Fibroblast of villous mesenchyme (primary cell): ENCODE results near the gene OIP5. TPM values are rescaled to one million over a fixed set of nuclear protein-coding genes. Genes with fewer than 3 reads are reported as not detected.
A peak's percentile ranks its signal among the peaks of the same experiment; 100 is the strongest.
"Not testable (repeated sequence)": the region's sequence is repeated elsewhere in the genome, so short reads cannot be mapped to it uniquely, and the experiment has no call there.

Experiments used
- DNase-seq: peaks from one replicate; pipeline ENCODE4 v3.0.0-alpha.2; 2010; ENCODE audit warnings: low read depth
- H3K4me3 ChIP-seq: 2 replicates; pipeline ENCODE4 v1.5.1; 2011; ENCODE audit warnings: low read depth, mild to moderate bottlenecking, low read length
- total RNA-seq: library from RNA; depleted of rRNA; stranded (reverse); fragments of >200 nt; gene quantifications from 2 replicates; pipeline ENCODE4 v1.2.3, GENCODE V29; 2012
- TF ChIP-seq, protein P1 (sequence below): IDR thresholded peaks from 2 replicates; pipeline ENCODE4 v1.5.1; 2012; ENCODE audit warnings: low read depth, mild to moderate bottlenecking, low read length; ENCODE audit not compliant: insufficient read depth

OIP5 gene
- total RNA-seq, 1 donor, result 8.6 TPM

DNA sequence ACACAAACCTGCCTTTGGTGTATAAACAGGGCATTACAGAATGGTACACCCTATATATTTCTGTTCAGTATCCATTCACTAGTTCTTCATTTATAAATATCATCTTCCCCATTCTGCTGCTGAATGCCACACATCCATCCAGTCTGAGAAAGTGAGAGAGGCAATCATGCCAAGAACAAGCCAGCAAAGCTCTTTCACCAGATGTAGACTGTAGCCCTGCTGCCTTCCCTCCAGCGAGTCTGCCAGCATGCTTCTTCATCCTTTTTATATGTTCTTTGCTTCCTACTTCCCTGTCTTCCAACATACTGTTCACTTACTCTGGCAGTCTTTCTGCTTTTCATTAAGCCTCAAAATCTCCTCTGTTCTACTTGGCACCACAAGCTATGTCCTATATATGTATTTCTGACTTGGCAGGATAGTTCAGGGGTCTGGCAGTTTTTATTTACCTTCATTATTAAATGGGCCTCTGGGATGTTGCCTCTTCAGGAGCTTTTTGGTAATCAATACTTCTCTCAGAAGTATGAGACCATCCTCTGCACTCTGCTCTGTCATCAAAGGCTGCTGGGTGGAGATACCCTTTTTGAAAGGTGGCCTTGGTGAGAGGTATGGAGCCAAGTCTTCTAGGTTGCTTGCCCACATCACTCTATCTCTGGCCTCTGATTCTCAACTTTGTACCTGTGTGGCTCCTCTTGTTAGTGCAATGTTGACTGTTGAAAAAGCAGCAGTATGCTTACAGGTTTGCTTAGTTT lies 52.7 kb downstream of the OIP5 start:
- no peak for DNase-seq
- no peak overlapping the region for H3K4me3 ChIP-seq
- TF ChIP-seq, protein P1, sequence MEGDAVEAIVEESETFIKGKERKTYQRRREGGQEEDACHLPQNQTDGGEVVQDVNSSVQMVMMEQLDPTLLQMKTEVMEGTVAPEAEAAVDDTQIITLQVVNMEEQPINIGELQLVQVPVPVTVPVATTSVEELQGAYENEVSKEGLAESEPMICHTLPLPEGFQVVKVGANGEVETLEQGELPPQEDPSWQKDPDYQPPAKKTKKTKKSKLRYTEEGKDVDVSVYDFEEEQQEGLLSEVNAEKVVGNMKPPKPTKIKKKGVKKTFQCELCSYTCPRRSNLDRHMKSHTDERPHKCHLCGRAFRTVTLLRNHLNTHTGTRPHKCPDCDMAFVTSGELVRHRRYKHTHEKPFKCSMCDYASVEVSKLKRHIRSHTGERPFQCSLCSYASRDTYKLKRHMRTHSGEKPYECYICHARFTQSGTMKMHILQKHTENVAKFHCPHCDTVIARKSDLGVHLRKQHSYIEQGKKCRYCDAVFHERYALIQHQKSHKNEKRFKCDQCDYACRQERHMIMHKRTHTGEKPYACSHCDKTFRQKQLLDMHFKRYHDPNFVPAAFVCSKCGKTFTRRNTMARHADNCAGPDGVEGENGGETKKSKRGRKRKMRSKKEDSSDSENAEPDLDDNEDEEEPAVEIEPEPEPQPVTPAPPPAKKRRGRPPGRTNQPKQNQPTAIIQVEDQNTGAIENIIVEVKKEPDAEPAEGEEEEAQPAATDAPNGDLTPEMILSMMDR, result no peak

DNA sequence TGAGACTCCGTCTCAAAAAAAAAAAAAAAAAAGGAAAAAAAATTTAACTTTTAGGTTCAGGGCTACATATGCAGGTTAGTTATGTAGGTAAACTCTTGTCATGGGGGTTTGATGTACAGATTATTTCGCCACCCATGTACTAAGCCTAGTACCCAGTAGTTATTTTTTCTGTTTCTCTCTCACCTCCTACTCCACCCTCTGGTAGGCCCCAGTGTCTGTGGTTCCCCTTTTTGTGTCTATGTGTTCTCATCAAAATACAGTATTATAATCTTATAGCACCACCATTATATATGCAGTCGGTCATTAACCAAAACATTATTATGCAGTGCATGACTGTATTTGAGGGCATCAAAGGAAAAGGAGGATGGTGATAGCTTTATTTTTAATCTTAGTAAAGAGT lies 54.1 kb downstream of the OIP5 start:
- no peak for DNase-seq
- H3K4me3 ChIP-seq, result no peak overlapping the region
- TF ChIP-seq, protein P1, result no peak

DNA sequence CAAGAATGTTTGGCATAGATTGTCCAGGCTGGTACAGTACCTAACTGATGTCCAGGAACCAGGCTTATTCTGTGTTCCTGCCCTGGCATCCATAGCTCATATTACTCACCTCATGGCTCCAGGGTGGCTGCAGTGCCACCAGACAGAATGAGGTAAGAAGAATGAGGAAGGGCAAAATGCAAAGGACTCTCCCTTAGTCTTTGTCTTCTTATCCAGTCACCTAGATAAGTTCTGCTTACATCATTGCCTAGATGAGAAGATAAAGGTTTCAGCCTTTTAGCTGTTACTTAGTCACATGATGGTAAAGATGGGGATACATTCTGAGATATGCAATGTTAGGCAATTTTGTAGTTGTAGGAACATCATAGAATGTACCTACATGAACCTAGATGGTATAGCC lies 55.6 kb downstream of the OIP5 start:
- H3K4me3 ChIP-seq, result no peak overlapping the region
- DNase-seq, result no peak
- TF ChIP-seq, protein P1, result no peak

DNA sequence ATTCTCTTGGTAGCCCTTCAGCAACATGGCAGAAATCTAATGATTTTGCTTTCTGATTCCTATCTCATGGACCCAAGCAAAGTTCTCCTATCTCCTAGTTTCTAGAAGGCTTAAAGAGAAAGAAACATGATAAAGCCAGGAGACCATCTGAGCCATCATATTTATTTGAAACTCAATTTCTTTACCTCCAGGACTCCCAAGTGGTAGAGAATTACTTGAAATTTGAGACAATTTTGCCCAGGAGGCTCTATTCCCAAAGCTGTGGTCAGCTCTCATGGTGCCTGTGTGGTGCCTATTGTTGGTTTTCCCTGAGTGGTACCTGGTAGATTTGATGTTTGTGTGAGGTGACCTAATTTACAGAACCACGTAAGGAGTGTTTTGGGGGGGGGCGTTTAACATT lies 62.5 kb downstream of the OIP5 start:
- no peak for DNase-seq
- TF ChIP-seq, protein P1, result no peak
- H3K4me3 ChIP-seq, result no peak overlapping the region

DNA sequence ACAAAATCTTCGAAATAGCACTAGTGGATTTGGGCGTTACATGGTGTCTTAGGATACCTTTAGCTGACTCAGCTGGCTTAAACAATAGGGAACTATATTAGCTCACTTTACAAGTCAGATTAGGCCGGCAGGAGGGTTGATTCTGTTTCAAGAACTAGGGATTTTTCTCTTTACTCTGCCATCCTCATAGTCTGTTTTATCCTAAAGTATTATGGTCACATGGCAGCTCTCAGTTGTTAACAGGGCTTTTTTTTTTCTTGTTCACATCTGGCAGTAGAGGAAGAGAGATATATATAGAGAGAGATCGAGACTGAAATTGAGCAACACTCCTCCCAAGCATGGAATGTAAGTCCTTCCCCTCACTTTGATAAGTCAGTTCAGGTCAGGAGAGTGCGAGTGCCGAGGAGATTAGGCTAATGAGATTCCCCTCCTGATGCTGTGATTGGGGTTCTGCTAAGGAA lies 68.5 kb downstream of the OIP5 start:
- peak; percentile 86 for DNase-seq
- no peak overlapping the region for H3K4me3 ChIP-seq
- TF ChIP-seq, protein P1, result no peak

DNA sequence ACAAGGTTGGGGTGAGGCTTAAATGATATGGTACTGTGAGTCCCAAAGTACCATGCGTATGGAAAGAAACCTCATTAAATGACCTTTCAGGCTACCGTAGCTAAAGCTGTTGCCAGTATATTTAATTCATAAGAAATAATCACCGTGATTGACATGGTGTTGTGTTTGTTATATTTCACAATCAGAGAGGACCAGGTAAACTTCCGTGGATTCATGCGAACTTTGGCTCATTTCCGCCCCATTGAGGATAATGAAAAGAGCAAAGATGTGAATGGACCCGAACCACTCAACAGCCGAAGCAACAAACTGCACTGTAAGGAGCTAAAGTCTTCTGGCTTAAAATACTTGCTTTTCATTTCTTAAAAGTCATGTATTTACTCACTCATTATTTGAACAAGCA lies 69.8 kb downstream of the OIP5 start:
- no peak for DNase-seq
- H3K4me3 ChIP-seq, result no peak overlapping the region
- TF ChIP-seq, protein P1, result no peak

DNA sequence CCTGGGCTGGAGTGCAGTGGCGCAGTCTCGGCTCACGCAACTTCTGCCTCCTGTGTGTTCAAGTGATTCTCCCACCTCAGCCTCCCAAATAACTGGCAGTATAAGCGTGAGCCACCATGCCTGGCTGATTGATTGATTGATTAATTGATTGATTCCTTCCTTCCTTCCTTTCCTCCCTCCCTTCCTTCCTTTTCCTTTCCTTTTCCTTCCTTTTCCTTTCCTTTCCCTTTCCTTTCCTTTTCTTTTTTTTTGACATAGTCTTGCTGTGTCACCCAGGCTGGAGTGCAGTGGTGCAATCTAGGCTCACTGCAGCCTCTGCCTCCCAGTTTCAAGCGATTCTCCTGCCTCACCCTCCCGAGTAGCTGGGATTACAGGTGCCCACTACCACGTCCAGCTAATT lies 71.5 kb downstream of the OIP5 start:
- H3K4me3 ChIP-seq, DNase-seq: not testable (repeated sequence)
